Cardiac muscle cell (in vitro differentiated cells and primary cell): ENCODE measurements around the gene DPY19L1. TPM values are rescaled to one million over a fixed set of nuclear protein-coding genes. Genes with fewer than 3 reads are reported as not detected.
A peak's percentile ranks its signal among the peaks of the same experiment; 100 is the strongest.
"Not testable (repeated sequence)": the region's sequence is repeated elsewhere in the genome, so short reads cannot be mapped to it uniquely, and the experiment has no call there.

Experiments used
- DNase-seq, 2 donors: peaks; one replicate each; pipeline versions ENCODE4 v3.0.0 to v3.0.0-alpha.2; 2010 to 2017; ENCODE audit warnings: low read depth in 1 of 2, low spot score in 1 of 2
- H3K27ac ChIP-seq: fragments of 200-600 bp; sonication (generic); 2 replicates; pipeline ENCODE4 v1.5.1; 2016
- H3K27me3 ChIP-seq: fragments of 200-600 bp; sonication (generic); 2 replicates; pipeline ENCODE4 v1.6.0; 2016; ENCODE audit warnings: control low read depth
- H3K36me3 ChIP-seq: fragments of 200-600 bp; sonication (generic); 2 replicates; pipeline ENCODE4 v1.5.1; 2016; ENCODE audit warnings: control low read depth
- H3K4me1 ChIP-seq: fragments of 200-600 bp; sonication (generic); 2 replicates; pipeline ENCODE4 v1.8.1; 2017; ENCODE audit warnings: low read depth, mild to moderate bottlenecking, mixed run types
- H3K4me3 ChIP-seq: fragments of 200-600 bp; sonication (generic); 2 replicates; pipeline ENCODE4 v1.5.1; 2016; ENCODE audit warnings: mild to moderate bottlenecking
- H3K9me3 ChIP-seq: fragments of 200-600 bp; sonication (generic); 2 replicates; pipeline ENCODE4 v1.5.1; 2017; ENCODE audit warnings: low read depth, mild to moderate bottlenecking, control low read depth
- CTCF ChIP-seq: IDR thresholded peaks from 2 replicates; pipeline ENCODE4 v1.5.1; 2012; ENCODE audit warnings: low read depth, mild to moderate bottlenecking, low read length
- polyA plus RNA-seq: library from polyadenylated mRNA; unstranded; fragments of >200 nt; fragmentation: Nextera tagmentation; extraction: Ambion mirVana; gene quantifications from 2 replicates; pipeline ENCODE4 v1.2.1, GENCODE V29; 2016
- total RNA-seq: library from RNA; depleted of rRNA; stranded (reverse); fragments of >200 nt; gene quantifications from 2 replicates; pipeline ENCODE4 v1.2.3, GENCODE V29; 2016

The DPY19L1 gene
- total and polyA plus RNA-seq, 2 experiments from 2014 or later, result 20.8 to 21.4 TPM

GRCh38 chr7:34939175-34939574, 98.1 kb downstream of the DPY19L1 start:
- H3K36me3 ChIP-seq, result peaks cover 5% of the 10 kb centered on the region
- H3K27me3 ChIP-seq, result no peaks in the 10 kb centered on the region
- H3K4me3 ChIP-seq, result no peak overlapping the region
- no peaks in the 10 kb centered on the region for H3K4me1 ChIP-seq
- H3K27ac ChIP-seq, result no peak overlapping the region
- no peak for TF ChIP-seq CTCF
- DNase-seq, result peak in 1 of 2 donors; percentile 92
- no peaks in the 10 kb centered on the region for H3K9me3 ChIP-seq

GRCh38 chr7:34935735-34936165, 101.5 kb downstream of the DPY19L1 start:
- H3K27me3 ChIP-seq, H3K36me3 ChIP-seq, H3K4me3 ChIP-seq, H3K9me3 ChIP-seq, H3K27ac ChIP-seq, DNase-seq, H3K4me1 ChIP-seq: not testable (repeated sequence)

GRCh38 chr7:34931739-34932138, 105.5 kb downstream of the DPY19L1 start:
- TF ChIP-seq CTCF, result no peak
- Histone ChIP-seq H3K27me3 (no peaks in the 10 kb centered on the region), H3K27ac (no peak overlapping the region), H3K4me1 (no peaks in the 10 kb centered on the region), H3K36me3 (peaks cover 2% of the 10 kb centered on the region), H3K4me3 (no peak overlapping the region), H3K9me3 (no peaks in the 10 kb centered on the region)
- DNase-seq, result no peak

- not testable (repeated sequence) for H3K4me1 ChIP-seq, DNase-seq, H3K27ac ChIP-seq, H3K9me3 ChIP-seq, H3K27me3 ChIP-seq, H3K36me3 ChIP-seq, H3K4me3 ChIP-seq
Measured at GRCh38 chr7:34929783-34930182, 107.5 kb downstream of the DPY19L1 start.

- DNase-seq, result no peak
- H3K36me3 ChIP-seq, result peaks cover 2% of the 10 kb centered on the region
Measured at GRCh38 chr7:34928560-34928959, 108.7 kb downstream of the DPY19L1 start.

GRCh38 chr7:34928052-34928451, 109.2 kb downstream of the DPY19L1 start:
- Histone ChIP-seq H3K27me3 (no peaks in the 10 kb centered on the region), H3K4me1 (no peaks in the 10 kb centered on the region), H3K36me3 (peaks cover 2% of the 10 kb centered on the region), H3K9me3 (no peaks in the 10 kb centered on the region), H3K27ac (no peak overlapping the region), H3K4me3 (no peak overlapping the region)
- DNase-seq, result peak; percentile 40 to 75
- TF ChIP-seq CTCF, result peak; percentile 45

More at GRCh38 chr7:34928560-34928959, 108.7 kb downstream of the DPY19L1 start:
- Histone ChIP-seq H3K9me3 (no peaks in the 10 kb centered on the region), H3K4me1 (no peaks in the 10 kb centered on the region), H3K4me3 (no peak overlapping the region), H3K27me3 (no peaks in the 10 kb centered on the region), H3K27ac (no peak overlapping the region)
- TF ChIP-seq CTCF, result no peak

GRCh38 chr7:34920470-34920869, 116.8 kb downstream of the DPY19L1 start:
- not testable (repeated sequence) for H3K9me3 ChIP-seq, H3K27me3 ChIP-seq, DNase-seq, H3K36me3 ChIP-seq, H3K27ac ChIP-seq, H3K4me1 ChIP-seq, H3K4me3 ChIP-seq

GRCh38 chr7:34919038-34919437, 118.2 kb downstream of the DPY19L1 start:
- not testable (repeated sequence) for H3K27ac ChIP-seq, H3K4me3 ChIP-seq

GRCh38 chr7:34918198-34918861, 119.0 kb downstream of the DPY19L1 start:
- H3K9me3 ChIP-seq, H3K36me3 ChIP-seq, H3K27ac ChIP-seq, DNase-seq, H3K27me3 ChIP-seq, H3K4me1 ChIP-seq, H3K4me3 ChIP-seq: not testable (repeated sequence)

More at GRCh38 chr7:34919038-34919437, 118.2 kb downstream of the DPY19L1 start:
- H3K27me3 ChIP-seq, H3K36me3 ChIP-seq, DNase-seq, H3K9me3 ChIP-seq, H3K4me1 ChIP-seq: not testable (repeated sequence)

- H3K9me3 ChIP-seq, H3K4me1 ChIP-seq, H3K27ac ChIP-seq, H3K36me3 ChIP-seq, H3K4me3 ChIP-seq, H3K27me3 ChIP-seq, DNase-seq: not testable (repeated sequence)
Measured at GRCh38 chr7:34917515-34917914, 119.8 kb downstream of the DPY19L1 start.
